ENCODE data around the gene RBFOX1.

Gene RBFOX1

GRCh38 chr16:7689234-7689633, 356.6 kb downstream of the RBFOX1 start:
- DNase-seq (ENCODE audit: low read depth), result no peak

GRCh38 chr16:7691533-7691932, 358.9 kb downstream of the RBFOX1 start:
- DNase-seq (ENCODE audit: low read depth), result no peak

- DNase-seq (ENCODE audit: low read depth), result no peak
Measured at GRCh38 chr16:7703672-7704071, 371.0 kb downstream of the RBFOX1 start.

GRCh38 chr16:7705885-7706284, 373.2 kb downstream of the RBFOX1 start:
- no peak for DNase-seq (ENCODE audit: low read depth)

GRCh38 chr16:7709186-7709585, 376.5 kb downstream of the RBFOX1 start:
- DNase-seq (ENCODE audit: low read depth), result no peak

- DNase-seq (ENCODE audit: low read depth), result no peak
Measured at GRCh38 chr16:7713244-7713643, 380.6 kb downstream of the RBFOX1 start.

GRCh38 chr16:7714775-7715174, 382.1 kb downstream of the RBFOX1 start:
- no peak for DNase-seq (ENCODE audit: low read depth)

GRCh38 chr16:7716660-7717550, 384.3 kb downstream of the RBFOX1 start:
- no peak for DNase-seq (ENCODE audit: low read depth)

GRCh38 chr16:7722761-7723160, 390.1 kb downstream of the RBFOX1 start:
- DNase-seq (ENCODE audit: low read depth), result no peak

- DNase-seq (ENCODE audit: low read depth), result no peak
Measured at GRCh38 chr16:7731141-7731540, 398.5 kb downstream of the RBFOX1 start.

GRCh38 chr16:7736138-7736665, 403.6 kb downstream of the RBFOX1 start:
- no peak for DNase-seq (ENCODE audit: low read depth)

- no peak for DNase-seq (ENCODE audit: low read depth)
Measured at GRCh38 chr16:7742626-7743025, 410.0 kb downstream of the RBFOX1 start.

- DNase-seq (ENCODE audit: low read depth), result no peak
Measured at GRCh38 chr16:7744546-7745264, 412.1 kb downstream of the RBFOX1 start.

- no peak for DNase-seq (ENCODE audit: low read depth)
Measured at GRCh38 chr16:7745276-7745675, 412.6 kb downstream of the RBFOX1 start.

- DNase-seq (ENCODE audit: low read depth), result no peak
Measured at GRCh38 chr16:7746941-7747340, 414.3 kb downstream of the RBFOX1 start.

GRCh38 chr16:7748522-7748921, 415.9 kb downstream of the RBFOX1 start:
- DNase-seq (ENCODE audit: low read depth), result no peak

GRCh38 chr16:7755347-7755882, 422.8 kb downstream of the RBFOX1 start:
- no peak for DNase-seq (ENCODE audit: low read depth)

Data from stimulated activated CD8-positive, alpha-beta memory T cell treated with anti-CD3 and anti-CD28 coated beads, Interleukin-15, amount 100 ng/mL, for 1 hour (primary cell).